Activated T-helper 17 cell treated with anti-CD3 and anti-CD28 coated beads, Interleukin-2, amount 50 U/mL, for 72 hours (primary cell): ENCODE data around the gene NFE2L3. TPM values are rescaled to one million over a fixed set of nuclear protein-coding genes. Genes with fewer than 3 reads are reported as not detected.
"Not testable (repeated sequence)": the region's sequence is repeated elsewhere in the genome, so short reads cannot be mapped to it uniquely, and the experiment has no call there.

Source experiments
- ATAC-seq: fragments of 150-1000 bp; cut with Tn5 transposase; replicated peaks from 2 replicates; pipeline ENCODE4 v1.10.0; 2021; ENCODE audit warnings: mild to moderate bottlenecking, moderate library complexity
- H3K27ac Mint-ChIP-seq: one replicate; pipeline ENCODE4 v1.8.0; 2022; ENCODE audit warnings: mixed read lengths
- H3K27me3 Mint-ChIP-seq: one replicate; pipeline ENCODE4 v1.8.0; 2022; ENCODE audit warnings: mixed read lengths
- H3K36me3 Mint-ChIP-seq: one replicate; pipeline ENCODE4 v1.8.0; 2022; ENCODE audit warnings: low read depth, mild to moderate bottlenecking, mixed read lengths
- H3K4me1 Mint-ChIP-seq: one replicate; pipeline ENCODE4 v1.8.0; 2022; ENCODE audit warnings: mixed read lengths
- H3K4me3 Mint-ChIP-seq: one replicate; pipeline ENCODE4 v1.8.0; 2022; ENCODE audit warnings: mild to moderate bottlenecking, mixed read lengths
- H3K9me3 Mint-ChIP-seq: one replicate; pipeline ENCODE4 v1.8.0; 2022; ENCODE audit warnings: mixed read lengths
- total RNA-seq, 2 donors: library from RNA; stranded (reverse); gene quantifications; one replicate each; pipeline ENCODE4 v1.2.3, GENCODE V29; 2022

NFE2L3 gene
- total RNA-seq, 2 donors from 2014 or later = 24.1 to 27.6 TPM

DNA sequence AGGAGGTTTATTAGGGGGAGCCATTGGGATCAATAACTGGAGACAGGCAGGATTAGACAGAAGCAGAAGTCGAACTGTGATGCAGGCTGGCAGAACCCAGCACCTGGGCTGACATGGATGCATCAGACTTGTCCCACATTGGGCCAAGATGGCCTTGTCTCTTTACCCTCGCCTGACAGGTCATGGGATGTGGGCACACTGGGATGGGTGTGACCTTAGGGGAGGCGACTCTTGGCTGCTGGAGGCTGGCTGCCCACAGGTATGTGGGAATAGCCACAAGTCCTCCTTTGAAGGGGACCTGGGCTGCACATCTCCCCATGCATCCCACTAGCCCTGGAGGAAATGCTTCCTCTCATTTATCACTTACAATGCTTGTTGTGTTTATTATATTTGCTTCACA is 17.3 kb downstream of the NFE2L3 start:
- H3K4me3 Mint-ChIP-seq = no peak overlapping the region
- no peak for ATAC-seq
- H3K36me3 Mint-ChIP-seq = peaks cover 65% of the 10 kb centered on the region
- H3K27ac Mint-ChIP-seq = no peak overlapping the region
- peaks cover 27% of the 10 kb centered on the region for H3K4me1 Mint-ChIP-seq
- H3K27me3 Mint-ChIP-seq = no peaks in the 10 kb centered on the region
- H3K9me3 Mint-ChIP-seq = no peaks in the 10 kb centered on the region

DNA sequence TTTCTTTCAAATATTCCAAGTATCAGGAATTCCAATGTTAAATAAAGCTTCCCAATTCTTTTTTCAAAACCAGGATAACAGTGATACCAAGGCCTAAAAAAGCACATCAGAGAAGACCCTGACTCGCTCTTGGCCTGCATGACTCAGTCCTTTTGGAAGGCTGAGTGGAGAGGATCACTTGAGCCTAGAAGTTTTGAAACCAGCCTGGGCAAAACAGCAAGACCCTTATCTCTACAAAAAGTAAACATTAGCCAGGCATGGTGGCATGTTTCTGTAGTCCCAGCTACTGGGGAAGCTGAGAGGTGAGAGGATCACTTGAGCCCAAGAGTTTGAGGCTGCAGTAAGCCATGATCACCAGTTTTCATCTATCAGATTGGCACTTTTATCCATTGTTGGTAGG is 18.7 kb downstream of the NFE2L3 start:
- no peaks in the 10 kb centered on the region for H3K27me3 Mint-ChIP-seq
- peaks cover 30% of the 10 kb centered on the region for H3K4me1 Mint-ChIP-seq
- no peaks in the 10 kb centered on the region for H3K9me3 Mint-ChIP-seq
- no peak overlapping the region for H3K27ac Mint-ChIP-seq
- ATAC-seq = no peak
- H3K36me3 Mint-ChIP-seq = peaks cover 73% of the 10 kb centered on the region
- no peak overlapping the region for H3K4me3 Mint-ChIP-seq

DNA sequence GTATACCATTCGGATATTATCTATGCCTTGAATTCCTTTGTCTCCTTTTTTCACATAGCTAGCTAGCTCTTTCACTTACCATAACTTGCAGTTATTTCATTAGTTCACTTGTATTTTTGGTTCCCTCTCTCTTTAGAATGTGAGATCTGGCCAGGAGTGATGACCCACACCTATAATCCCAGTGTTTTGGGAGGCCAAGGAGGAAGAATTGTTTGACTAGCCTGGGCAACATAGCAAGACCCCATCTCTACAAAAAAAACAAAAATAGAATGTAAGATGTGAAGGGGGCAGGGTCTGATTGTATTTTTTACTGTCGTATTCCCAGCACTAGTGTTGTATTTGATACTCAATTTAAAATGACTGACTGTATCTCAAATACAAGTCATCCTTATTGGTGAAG is 19.6 kb downstream of the NFE2L3 start:
- Mint-ChIP-seq H3K27ac (no peak overlapping the region), H3K27me3 (no peaks in the 10 kb centered on the region), H3K4me3 (no peak overlapping the region), H3K36me3 (peaks cover 70% of the 10 kb centered on the region), H3K4me1 (peaks cover 21% of the 10 kb centered on the region), H3K9me3 (no peaks in the 10 kb centered on the region)
- no peak for ATAC-seq

DNA sequence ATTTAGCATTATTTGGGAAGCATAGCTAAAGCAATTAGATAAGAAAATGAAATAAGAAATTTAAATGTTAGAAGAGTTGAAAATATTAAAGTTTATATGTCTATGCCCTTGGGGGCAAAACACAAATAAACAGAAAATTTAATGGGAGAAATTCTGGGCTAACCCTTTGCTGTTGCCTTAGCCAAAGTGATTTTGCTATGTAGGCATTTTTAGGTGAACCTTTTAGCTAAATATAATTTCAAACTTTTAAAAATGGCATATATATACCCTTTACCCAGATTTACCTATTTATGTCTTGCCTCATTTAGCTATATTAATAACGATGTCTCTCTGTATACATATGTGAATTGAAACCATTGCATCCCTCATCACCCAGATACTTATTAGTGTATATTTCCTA is 20.1 kb downstream of the NFE2L3 start:
- Mint-ChIP-seq H3K4me1 (peaks cover 17% of the 10 kb centered on the region), H3K9me3 (no peaks in the 10 kb centered on the region), H3K27me3 (no peaks in the 10 kb centered on the region), H3K4me3 (no peak overlapping the region), H3K36me3 (peaks cover 66% of the 10 kb centered on the region), H3K27ac (no peak overlapping the region)
- ATAC-seq = no peak

- not testable (repeated sequence) for ATAC-seq, H3K9me3 Mint-ChIP-seq, H3K27ac Mint-ChIP-seq, H3K4me3 Mint-ChIP-seq, H3K27me3 Mint-ChIP-seq
- peaks cover 73% of the 10 kb centered on the region for H3K36me3 Mint-ChIP-seq
- peaks cover 23% of the 10 kb centered on the region for H3K4me1 Mint-ChIP-seq
Measured at GRCh38 chr7:26175903-26176302, 23.9 kb downstream of the NFE2L3 start.

DNA sequence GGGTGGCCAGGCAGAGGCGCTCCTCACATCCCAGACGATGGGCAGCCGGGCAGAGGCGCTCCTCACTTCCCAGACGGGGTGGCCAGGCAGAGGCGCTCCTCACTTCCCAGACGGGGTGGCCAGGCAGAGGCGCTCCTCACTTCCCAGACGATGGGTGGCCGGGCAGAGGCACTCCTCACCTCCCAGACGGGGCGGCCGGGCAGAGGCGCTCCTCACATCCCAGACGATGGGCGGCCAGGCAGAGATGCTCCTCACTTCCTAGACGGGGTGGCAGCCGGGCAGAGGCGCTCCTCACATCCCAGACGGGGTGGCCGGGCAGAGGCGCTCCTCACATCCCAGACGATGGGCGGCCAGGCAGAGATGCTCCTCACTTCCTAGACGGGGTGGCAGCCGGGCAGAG is 24.7 kb downstream of the NFE2L3 start:
- H3K27ac Mint-ChIP-seq, H3K4me3 Mint-ChIP-seq, H3K9me3 Mint-ChIP-seq, ATAC-seq, H3K27me3 Mint-ChIP-seq: not testable (repeated sequence)
- peaks cover 73% of the 10 kb centered on the region for H3K36me3 Mint-ChIP-seq
- peaks cover 28% of the 10 kb centered on the region for H3K4me1 Mint-ChIP-seq

GRCh38 chr7:26177269-26177668 is 25.3 kb downstream of the NFE2L3 start:
- not testable (repeated sequence) for ATAC-seq, H3K4me3 Mint-ChIP-seq, H3K27me3 Mint-ChIP-seq, H3K9me3 Mint-ChIP-seq
- peaks cover 30% of the 10 kb centered on the region for H3K4me1 Mint-ChIP-seq
- H3K36me3 Mint-ChIP-seq = peaks cover 73% of the 10 kb centered on the region
- peak overlapping the region; percentile 50 for H3K27ac Mint-ChIP-seq

- no peaks in the 10 kb centered on the region for H3K27me3 Mint-ChIP-seq
- H3K4me3 Mint-ChIP-seq = no peak overlapping the region
- peaks cover 30% of the 10 kb centered on the region for H3K4me1 Mint-ChIP-seq
- H3K36me3 Mint-ChIP-seq = peaks cover 72% of the 10 kb centered on the region
- ATAC-seq = peak; percentile 15
- H3K27ac Mint-ChIP-seq = peak overlapping the region; percentile 50
- H3K9me3 Mint-ChIP-seq = no peaks in the 10 kb centered on the region
Measured at GRCh38 chr7:26178272-26178960, 26.4 kb downstream of the NFE2L3 start.

- peaks cover 72% of the 10 kb centered on the region for H3K36me3 Mint-ChIP-seq
- peaks cover 22% of the 10 kb centered on the region for H3K4me1 Mint-ChIP-seq
- no peak for ATAC-seq
- no peaks in the 10 kb centered on the region for H3K9me3 Mint-ChIP-seq
- no peaks in the 10 kb centered on the region for H3K27me3 Mint-ChIP-seq
- peak overlapping the region; percentile 50 for H3K27ac Mint-ChIP-seq
- H3K4me3 Mint-ChIP-seq = no peak overlapping the region
Measured at GRCh38 chr7:26179422-26179821, 27.4 kb downstream of the NFE2L3 start.

DNA sequence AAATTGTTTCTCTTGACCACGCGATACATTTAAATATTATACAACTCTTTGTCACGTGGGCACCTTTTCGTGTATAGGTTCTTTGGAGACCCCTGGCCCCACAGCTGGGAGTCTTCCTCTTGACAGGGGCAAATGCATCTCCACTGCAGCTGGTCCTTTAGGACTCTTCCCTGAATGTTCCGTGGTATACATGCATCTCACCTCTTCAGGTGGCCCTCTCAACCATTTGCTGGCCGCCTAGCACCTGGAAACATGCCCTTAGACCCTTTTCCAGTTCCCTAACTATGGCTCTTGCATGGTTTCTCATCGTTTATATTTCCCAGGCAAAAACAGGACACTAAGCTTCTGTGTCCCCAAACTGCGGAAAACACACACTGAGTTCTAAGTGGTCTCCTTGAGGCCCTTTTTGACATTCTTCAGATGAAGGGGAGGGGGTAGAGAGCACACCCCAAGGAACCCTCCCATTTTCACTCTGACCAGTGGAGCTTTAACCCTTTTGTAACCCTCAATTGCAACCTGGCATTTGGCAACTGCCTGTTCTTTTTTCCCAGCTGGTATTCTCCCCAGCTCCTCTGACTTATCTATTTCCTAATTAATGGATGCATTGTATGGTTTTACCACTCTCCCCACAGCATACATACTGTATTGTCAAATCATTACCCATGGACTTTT is 28.0 kb downstream of the NFE2L3 start:
- ATAC-seq = no peak
- H3K4me1 Mint-ChIP-seq = peaks cover 20% of the 10 kb centered on the region
- H3K27me3 Mint-ChIP-seq = no peaks in the 10 kb centered on the region
- H3K4me3 Mint-ChIP-seq = no peak overlapping the region
- peak overlapping the region; percentile 65 for H3K27ac Mint-ChIP-seq
- H3K9me3 Mint-ChIP-seq = no peaks in the 10 kb centered on the region
- peaks cover 72% of the 10 kb centered on the region for H3K36me3 Mint-ChIP-seq

GRCh38 chr7:26180792-26181198 is 28.8 kb downstream of the NFE2L3 start:
- Mint-ChIP-seq H3K27me3 (no peaks in the 10 kb centered on the region), H3K27ac (peak overlapping the region; percentile 65), H3K36me3 (peaks cover 79% of the 10 kb centered on the region), H3K4me1 (peaks cover 25% of the 10 kb centered on the region), H3K9me3 (no peaks in the 10 kb centered on the region), H3K4me3 (no peak overlapping the region)
- no peak for ATAC-seq

DNA sequence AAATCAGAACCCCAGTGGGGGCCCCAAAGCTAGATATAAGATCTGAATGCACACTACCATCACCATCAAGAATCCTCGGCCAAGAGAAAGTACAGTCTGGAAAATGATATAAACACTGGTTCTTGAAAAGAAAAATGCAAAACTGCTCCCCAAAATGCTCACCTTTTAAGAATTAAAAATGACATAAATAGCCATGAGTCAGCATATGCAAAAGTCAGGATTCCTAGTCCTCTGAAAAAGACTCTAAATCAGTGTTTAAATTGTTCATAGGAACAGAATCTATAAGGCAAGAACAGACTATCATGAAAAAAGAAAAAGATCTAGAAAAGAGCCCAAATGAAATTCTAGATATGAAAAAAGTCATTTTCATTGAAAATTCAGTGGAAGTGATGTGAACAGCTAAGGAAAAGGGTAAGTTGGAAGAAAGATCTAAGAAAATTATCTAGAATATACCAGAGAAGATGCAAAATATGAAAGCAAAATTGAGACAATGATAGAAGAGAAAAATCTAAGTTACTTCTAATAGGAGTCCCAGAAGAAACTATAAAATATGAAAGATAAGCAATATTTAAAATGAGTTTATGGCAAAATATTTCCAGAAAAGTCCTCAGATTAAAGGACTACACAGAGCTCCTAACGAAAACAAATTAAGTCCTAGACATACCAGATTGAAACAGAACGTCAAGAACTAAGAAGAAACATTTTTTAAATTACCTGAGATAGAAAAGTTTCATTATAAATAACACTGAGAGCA is 29.7 kb downstream of the NFE2L3 start:
- no peak for ATAC-seq
- Mint-ChIP-seq H3K4me1 (peaks cover 30% of the 10 kb centered on the region), H3K36me3 (peaks cover 87% of the 10 kb centered on the region), H3K9me3 (no peaks in the 10 kb centered on the region), H3K4me3 (no peak overlapping the region), H3K27ac (peak overlapping the region; percentile 87), H3K27me3 (no peaks in the 10 kb centered on the region)

GRCh38 chr7:26182283-26182682 is 30.3 kb downstream of the NFE2L3 start:
- Mint-ChIP-seq H3K27me3 (no peaks in the 10 kb centered on the region), H3K4me1 (peaks cover 35% of the 10 kb centered on the region), H3K36me3 (peaks cover 93% of the 10 kb centered on the region), H3K4me3 (no peak overlapping the region), H3K27ac (peak overlapping the region; percentile 87), H3K9me3 (no peaks in the 10 kb centered on the region)
- no peak for ATAC-seq

GRCh38 chr7:26182706-26183105 is 30.7 kb downstream of the NFE2L3 start:
- H3K36me3 Mint-ChIP-seq = peaks cover 94% of the 10 kb centered on the region
- no peaks in the 10 kb centered on the region for H3K9me3 Mint-ChIP-seq
- H3K27me3 Mint-ChIP-seq = no peaks in the 10 kb centered on the region
- no peak overlapping the region for H3K4me3 Mint-ChIP-seq
- ATAC-seq = no peak
- peaks cover 37% of the 10 kb centered on the region for H3K4me1 Mint-ChIP-seq
- H3K27ac Mint-ChIP-seq = peak overlapping the region; percentile 87
